Endothelial cell of umbilical vein (primary cell): ENCODE data around the gene KCNH5. TPM values are rescaled to one million over a fixed set of nuclear protein-coding genes. Genes with fewer than 3 reads are reported as not detected.
A peak's percentile ranks its signal among the peaks of the same experiment; 100 is the strongest.

Experiments
- Bru-seq: library from RNA; stranded (reverse); fragments of 400-500 nt; gene quantifications from one replicate; lab custom pipeline; 2021; lab: Mats Ljungman, UMichigan
- BruChase-seq, 2 experiments: library from RNA; stranded (reverse); fragments of 400-500 nt; gene quantifications; one replicate each; lab custom pipeline; 2021; lab: Mats Ljungman, UMichigan
- BruUV-seq: library from RNA; stranded (reverse); fragments of 400-500 nt; replicated peaks from 2 replicates; lab custom pipeline; 2021; lab: Mats Ljungman, UMichigan
- CTCF ChIA-PET: fragments of 300-600, 350-600 bp; sonication (Branson Sonifier 250); formaldehyde crosslinking; loops from one replicate; lab custom pipeline; 2021; ENCODE audit warnings: antibody characterized with exemption, inconsistent platforms; lab: Charles Lee
- POLR2A ChIA-PET: fragments of 300-600, 350-600 bp; sonication (Branson Sonifier 250); formaldehyde crosslinking; loops from one replicate; lab custom pipeline; 2021; ENCODE audit warnings: antibody characterized with exemption, inconsistent platforms; lab: Charles Lee
- DNase-seq: peaks from one replicate; pipeline ENCODE4 v3.0.0-alpha.2; 2011; ENCODE audit warnings: low read depth, low spot score
- FAIRE-seq: peaks from 2 replicates; lab custom pipeline; 2011; peaks lifted over from hg19 to GRCh38; lab: Jason Lieb, UNC
- H2AFZ ChIP-seq: 2 replicates; pipeline ENCODE4 v1.6.0; 2012; ENCODE audit warnings: low read depth, low read length, control low read depth, inconsistent platforms
- H3K27ac ChIP-seq: 2 replicates; pipeline ENCODE4 v1.5.1; 2011; ENCODE audit warnings: low read depth, mild to moderate bottlenecking, control low read depth, low read length, moderate library complexity; ENCODE audit not compliant: insufficient read depth
- H3K27me3 ChIP-seq, 2 experiments: 2 replicates each; pipeline versions ENCODE4 v1.6.0 to v1.6.1; 2011; ENCODE audit warnings: low read length in 2 of 2, mixed read lengths in 1 of 2; ENCODE audit not compliant: control insufficient read depth in 2 of 2, insufficient read depth in 2 of 2
- H3K36me3 ChIP-seq, 2 experiments: 2 replicates in 1 of 2; 3 replicates in 1 of 2; pipeline ENCODE4 v1.5.1; 2011; ENCODE audit warnings: low read length in 2 of 2, mild to moderate bottlenecking in 1 of 2, moderate library complexity in 1 of 2; ENCODE audit not compliant: control insufficient read depth in 2 of 2, insufficient read depth in 2 of 2; ENCODE audit errors: extremely low read depth in 1 of 2
- H3K4me1 ChIP-seq: 3 replicates; pipeline ENCODE4 v1.5.1; 2011; ENCODE audit warnings: mild to moderate bottlenecking, low read length; ENCODE audit not compliant: control insufficient read depth, insufficient read depth; ENCODE audit errors: extremely low read depth
- H3K4me2 ChIP-seq: 2 replicates; pipeline ENCODE4 v1.6.1; 2011; ENCODE audit warnings: low read length, control low read depth, mixed read lengths; ENCODE audit not compliant: insufficient read depth
- H3K4me3 ChIP-seq, 3 experiments: fragments of 200-600 bp in 1 of 3; sonication (generic), shearing (Covaris generic) in 1 of 3; replicated peaks in 1 of 3; 2 replicates each; pipeline ENCODE4 v1.5.1; 2011 to 2016; ENCODE audit warnings: control low read depth in 3 of 3, low read length in 3 of 3, mild to moderate bottlenecking in 2 of 3, inconsistent platforms in 1 of 3, low read depth in 1 of 3, moderate library complexity in 1 of 3; ENCODE audit not compliant: insufficient read depth in 1 of 3
- H3K79me2 ChIP-seq: 2 replicates; pipeline ENCODE4 v1.6.0; 2012; ENCODE audit warnings: low read length, inconsistent platforms; ENCODE audit not compliant: control insufficient read depth, insufficient read depth
- H3K9ac ChIP-seq: replicated peaks from 2 replicates; pipeline ENCODE3; 2011; ENCODE audit warnings: low read length, control low read depth; ENCODE audit not compliant: insufficient read depth; ENCODE audit errors: extremely low read depth
- H3K9me1 ChIP-seq: replicated peaks from 3 replicates; pipeline ENCODE4 v1.6.0; 2011; ENCODE audit warnings: mild to moderate bottlenecking, low read length; ENCODE audit not compliant: control insufficient read depth, insufficient read depth; ENCODE audit errors: extremely low read depth
- H3K9me3 ChIP-seq: replicated peaks from 2 replicates; pipeline ENCODE4 v1.5.1; 2012; ENCODE audit warnings: low read length, inconsistent platforms; ENCODE audit not compliant: control insufficient read depth, insufficient read depth
- H4K20me1 ChIP-seq: replicated peaks from 2 replicates; pipeline ENCODE3; 2011; ENCODE audit warnings: mild to moderate bottlenecking, low read length; ENCODE audit not compliant: control insufficient read depth, insufficient read depth; ENCODE audit errors: extremely low read depth
- EZH2 ChIP-seq: IDR thresholded peaks from 2 replicates; pipeline ENCODE4 v1.6.1; 2012; ENCODE audit warnings: borderline replicate concordance, low read depth, mild to moderate bottlenecking, moderate library complexity, low read length, inconsistent platforms; ENCODE audit not compliant: severe bottlenecking
- FOS ChIP-seq: IDR thresholded peaks from 2 replicates; pipeline ENCODE4 v1.6.1; 2011; ENCODE audit warnings: mild to moderate bottlenecking, low read length, moderate library complexity, borderline replicate concordance; ENCODE audit not compliant: insufficient read depth
- GATA2 ChIP-seq: IDR thresholded peaks from 2 replicates; pipeline ENCODE4 v1.7.0; 2011; ENCODE audit warnings: low read depth, mild to moderate bottlenecking, moderate library complexity, mixed read lengths, low read length; ENCODE audit not compliant: insufficient read length, insufficient read depth
- JUN ChIP-seq: IDR thresholded peaks from 2 replicates; pipeline ENCODE4 v1.6.1; 2011; ENCODE audit warnings: borderline replicate concordance, low read depth; ENCODE audit not compliant: insufficient read length, insufficient read depth
- MYC ChIP-seq: IDR thresholded peaks from one replicate; pipeline ENCODE4 v1.6.1; 2011; ENCODE audit warnings: mild to moderate bottlenecking, low read depth, low read length
- POLR2A ChIP-seq: IDR thresholded peaks from 2 replicates; pipeline ENCODE4 v1.6.1; 2012; ENCODE audit warnings: low read depth, mild to moderate bottlenecking, control low read depth, low read length
- POLR2AphosphoS5 ChIP-seq: IDR thresholded peaks from 2 replicates; pipeline ENCODE4 v1.6.1; 2012; ENCODE audit warnings: low read depth, mild to moderate bottlenecking, control low read depth, low read length, moderate library complexity; ENCODE audit not compliant: insufficient read depth
- dilution Hi-C: fragments of 300-500 bp; cut with MboI; formaldehyde crosslinking; loops from one replicate; pipeline ENCODE4 v1.15.0; 2019; ENCODE audit warnings: low sequenced_read_pairs; ENCODE audit not compliant: extremely low pct_ligation_motif_present
- intact Hi-C: fragments of 100-400 bp; cut with micrococcal nuclease; formaldehyde crosslinking; loops from one replicate; pipeline ENCODE4 v1.10.0; 2022
- long read RNA-seq: library from polyadenylated mRNA; stranded (forward); transcript quantifications from one replicate; pipeline ENCODE4 v2.0.0, GENCODE V29; 2021
- polyA minus RNA-seq, 3 experiments: library from RNA; depleted of rRNA, polyadenylated mRNA; stranded (reverse); fragments of >200 nt; gene quantifications; 1 replicate in 1 of 3; 2 replicates in 2 of 3; pipeline ENCODE4 v1.2.3, GENCODE V29; 2011
- polyA plus RNA-seq, 4 experiments: library from polyadenylated mRNA; depleted of rRNA in 3 of 4; stranded (reverse) in 3 of 4; unstranded in 1 of 4; fragments of >200 nt; gene quantifications; 2 replicates each; pipeline versions ENCODE4 v1.2.1 to v1.2.3, GENCODE V29; 2011 to 2012; ENCODE audit warnings: missing spikeins in 1 of 4
- total RNA-seq: library from RNA; stranded (reverse); gene quantifications from 2 replicates; pipeline ENCODE4 v1.2.3, GENCODE V29; 2021
- TF ChIP-seq, protein P1 (sequence below): IDR thresholded peaks from 2 replicates; pipeline ENCODE4 v1.6.1; 2011; ENCODE audit not compliant: insufficient read depth, insufficient read length
- TF ChIP-seq, protein P2 (sequence below), 2 donors: IDR thresholded peaks; 1 replicate in 1 of 2; 2 replicates in 1 of 2; pipeline ENCODE4 v1.5.1; 2011; ENCODE audit warnings: low read length in 2 of 2, mild to moderate bottlenecking in 2 of 2, moderate library complexity in 2 of 2, control low read depth in 1 of 2, inconsistent platforms in 1 of 2, low read depth in 1 of 2; ENCODE audit not compliant: insufficient read depth in 1 of 2; ENCODE audit errors: extremely low read depth in 1 of 2

KCNH5 gene, protein sequence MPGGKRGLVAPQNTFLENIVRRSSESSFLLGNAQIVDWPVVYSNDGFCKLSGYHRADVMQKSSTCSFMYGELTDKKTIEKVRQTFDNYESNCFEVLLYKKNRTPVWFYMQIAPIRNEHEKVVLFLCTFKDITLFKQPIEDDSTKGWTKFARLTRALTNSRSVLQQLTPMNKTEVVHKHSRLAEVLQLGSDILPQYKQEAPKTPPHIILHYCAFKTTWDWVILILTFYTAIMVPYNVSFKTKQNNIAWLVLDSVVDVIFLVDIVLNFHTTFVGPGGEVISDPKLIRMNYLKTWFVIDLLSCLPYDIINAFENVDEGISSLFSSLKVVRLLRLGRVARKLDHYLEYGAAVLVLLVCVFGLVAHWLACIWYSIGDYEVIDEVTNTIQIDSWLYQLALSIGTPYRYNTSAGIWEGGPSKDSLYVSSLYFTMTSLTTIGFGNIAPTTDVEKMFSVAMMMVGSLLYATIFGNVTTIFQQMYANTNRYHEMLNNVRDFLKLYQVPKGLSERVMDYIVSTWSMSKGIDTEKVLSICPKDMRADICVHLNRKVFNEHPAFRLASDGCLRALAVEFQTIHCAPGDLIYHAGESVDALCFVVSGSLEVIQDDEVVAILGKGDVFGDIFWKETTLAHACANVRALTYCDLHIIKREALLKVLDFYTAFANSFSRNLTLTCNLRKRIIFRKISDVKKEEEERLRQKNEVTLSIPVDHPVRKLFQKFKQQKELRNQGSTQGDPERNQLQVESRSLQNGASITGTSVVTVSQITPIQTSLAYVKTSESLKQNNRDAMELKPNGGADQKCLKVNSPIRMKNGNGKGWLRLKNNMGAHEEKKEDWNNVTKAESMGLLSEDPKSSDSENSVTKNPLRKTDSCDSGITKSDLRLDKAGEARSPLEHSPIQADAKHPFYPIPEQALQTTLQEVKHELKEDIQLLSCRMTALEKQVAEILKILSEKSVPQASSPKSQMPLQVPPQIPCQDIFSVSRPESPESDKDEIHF
- not detected in 2 replicates for total RNA-seq
- not detected in 2 replicates for polyA plus RNA-seq
- not detected in 2 replicates for polyA plus RNA-seq (2011; cell fraction: cytosol; rRNA removed)
- not detected in 2 replicates for polyA plus RNA-seq (2011; cell fraction: nucleus; rRNA removed)
- polyA plus RNA-seq (2012) = not detected in 2 replicates
- polyA minus RNA-seq = not detected in 2 replicates
- 23.9 TPM for polyA minus RNA-seq (2011; cell fraction: cytosol; rRNA and poly(A)+ RNA removed)
- 0.24 TPM in 1 of 2 replicates, not detected in the other for polyA minus RNA-seq (2011; cell fraction: nucleus; rRNA and poly(A)+ RNA removed)
- Bru-seq, nascent RNA = percentile 1 among the genes with signal in this experiment
- percentile 0 among the genes with signal in this experiment for BruChase-seq, experiment 1, labeled RNA remaining after a 6-hour chase
- BruChase-seq, experiment 2, labeled RNA remaining after a 2-hour chase = percentile 1 among the genes with signal in this experiment
- long read RNA-seq = 0 reads

DNA sequence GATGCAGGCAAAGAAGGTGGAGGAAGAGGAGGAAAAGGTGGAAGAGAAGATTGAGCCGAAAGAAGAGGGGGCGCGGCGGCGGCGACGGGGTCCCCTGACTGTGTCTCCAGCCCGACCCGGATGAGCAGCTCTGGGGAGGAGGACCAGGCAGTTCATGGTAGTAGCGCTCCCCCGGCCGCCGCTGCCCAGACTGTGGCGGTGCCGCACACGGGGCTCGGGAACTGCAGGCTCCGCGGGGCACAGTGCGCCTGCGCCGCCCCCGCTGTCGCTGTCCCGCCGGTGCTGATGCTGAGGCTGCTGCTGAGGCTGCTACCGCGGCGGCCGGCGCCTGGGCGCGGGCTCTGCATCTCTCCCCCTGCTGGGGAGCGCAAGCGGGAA is at the start of gene KCNH5:
Gene KCNH5, minus strand, starts transcription at position 225 of the 378 bp plus-strand sequence. CDS start 272 bp downstream, outside the sequence.
- dilution Hi-C loops (no loop called here), intact Hi-C loops (loop anchor here (10.0 kb wide), 1 partner anchor 260 kb away; no protein-coding TSS in a partner anchor)
- FAIRE-seq = no peak
- H3K4me3 ChIP-seq = no peak within 1 kb of the TSS
- H3K79me2 ChIP-seq = no peaks in the 10 kb centered on the region
- no TSS peak for BruUV-seq
- no peaks in the 10 kb centered on the region for H4K20me1 ChIP-seq
- TF ChIP-seq FOS (no peak), POLR2AphosphoS5 (no peak), MYC (no peak), GATA2 (no peak), JUN (no peak), POLR2A (no peak), EZH2 (no peak)
- TF ChIP-seq, protein P1, sequence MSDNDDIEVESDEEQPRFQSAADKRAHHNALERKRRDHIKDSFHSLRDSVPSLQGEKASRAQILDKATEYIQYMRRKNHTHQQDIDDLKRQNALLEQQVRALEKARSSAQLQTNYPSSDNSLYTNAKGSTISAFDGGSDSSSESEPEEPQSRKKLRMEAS = no peak
- TF ChIP-seq, protein P2, sequence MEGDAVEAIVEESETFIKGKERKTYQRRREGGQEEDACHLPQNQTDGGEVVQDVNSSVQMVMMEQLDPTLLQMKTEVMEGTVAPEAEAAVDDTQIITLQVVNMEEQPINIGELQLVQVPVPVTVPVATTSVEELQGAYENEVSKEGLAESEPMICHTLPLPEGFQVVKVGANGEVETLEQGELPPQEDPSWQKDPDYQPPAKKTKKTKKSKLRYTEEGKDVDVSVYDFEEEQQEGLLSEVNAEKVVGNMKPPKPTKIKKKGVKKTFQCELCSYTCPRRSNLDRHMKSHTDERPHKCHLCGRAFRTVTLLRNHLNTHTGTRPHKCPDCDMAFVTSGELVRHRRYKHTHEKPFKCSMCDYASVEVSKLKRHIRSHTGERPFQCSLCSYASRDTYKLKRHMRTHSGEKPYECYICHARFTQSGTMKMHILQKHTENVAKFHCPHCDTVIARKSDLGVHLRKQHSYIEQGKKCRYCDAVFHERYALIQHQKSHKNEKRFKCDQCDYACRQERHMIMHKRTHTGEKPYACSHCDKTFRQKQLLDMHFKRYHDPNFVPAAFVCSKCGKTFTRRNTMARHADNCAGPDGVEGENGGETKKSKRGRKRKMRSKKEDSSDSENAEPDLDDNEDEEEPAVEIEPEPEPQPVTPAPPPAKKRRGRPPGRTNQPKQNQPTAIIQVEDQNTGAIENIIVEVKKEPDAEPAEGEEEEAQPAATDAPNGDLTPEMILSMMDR (IDR thresholded peaks at IDR 0.05; ENCODE audit: extremely low read depth in 1 of 2, insufficient read depth in 1 of 2, low read depth in 1 of 2, low read length in 2 of 2) = no peak
- no peak within 1 kb of the TSS for H3K27ac ChIP-seq
- no peaks in the 10 kb centered on the region for H3K4me1 ChIP-seq
- H3K36me3 ChIP-seq = no peaks in the 10 kb centered on the region
- H3K9ac ChIP-seq = no peak within 1 kb of the TSS
- H3K9me1 ChIP-seq = no peaks in the 10 kb centered on the region
- POLR2A ChIA-PET = interaction anchor here (0.7 kb wide), 1 partner anchor 159 kb away, joined by 3 read pairs; the partner anchor contains the start of gene RHOJ
- H3K9me3 ChIP-seq = no peaks in the 10 kb centered on the region
- CTCF ChIA-PET = interaction anchor here (0.8 kb wide), 1 partner anchor 232 kb away, joined by 4 read pairs; no protein-coding TSS in a partner anchor
- H3K27me3 ChIP-seq = peaks cover 52 to 79% of the 10 kb centered on the region in 2 experiments
- no peak within 1 kb of the TSS for H3K4me2 ChIP-seq
- peak within 1 kb of the TSS; percentile 8 for H2AFZ ChIP-seq
- peak; percentile 50 for DNase-seq
